Measurements from ENCODE around the gene ITSN2. TPM values are rescaled to one million over a fixed set of nuclear protein-coding genes. Genes with fewer than 3 reads are reported as not detected.

Gene ITSN2
- total and polyA plus RNA-seq, 4 donors, result 10.1 to 32.4 (median 21.6) TPM

- Histone ChIP-seq H3K4me3 (ENCODE audit: low read depth in 1 of 3, low read length in 3 of 3) (no peak overlapping the region), H3K27ac (ENCODE audit: low read depth in 1 of 2, low read length in 2 of 2) (no peak overlapping the region), H3K9me3 (ENCODE audit: control insufficient read depth in 4 of 4, low read length in 3 of 4) (no peaks in the 10 kb centered on the region), H3K9ac (ENCODE audit: low read depth in 1 of 2, low read length in 2 of 2) (no peak overlapping the region), H3K27me3 (ENCODE audit: control insufficient read depth in 4 of 4, insufficient read depth in 4 of 4, low read length in 3 of 4) (no peaks in the 10 kb centered on the region), H3K36me3 (ENCODE audit: control insufficient read depth in 4 of 4, insufficient read depth in 3 of 4, low read depth in 1 of 4, low read length in 3 of 4) (peaks cover 19 to 66% (median 35%) of the 10 kb centered on the region in 4 donors), H3K4me1 (ENCODE audit: control insufficient read depth in 4 of 4, insufficient read depth in 4 of 4, low read length in 3 of 4) (no peaks in the 10 kb centered on the region)
- DNase-seq (ENCODE audit: low spot score), result no peak
- over 99% methylated on average over 2 of the region's 2 CpGs for WGBS
- no peak for TF ChIP-seq YY1 (IDR thresholded peaks at IDR 0.05)
- TF ChIP-seq CTCF (IDR thresholded peaks at IDR 0.05; ENCODE audit: low read depth, low read length, missing input control), result no peak
- no peak for TF ChIP-seq RXRA (IDR thresholded peaks at IDR 0.05)
- no peak for TF ChIP-seq ZBTB33 (IDR thresholded peaks at IDR 0.05)
- no peak for TF ChIP-seq JUND (IDR thresholded peaks at IDR 0.05)
- TF ChIP-seq, protein P1, sequence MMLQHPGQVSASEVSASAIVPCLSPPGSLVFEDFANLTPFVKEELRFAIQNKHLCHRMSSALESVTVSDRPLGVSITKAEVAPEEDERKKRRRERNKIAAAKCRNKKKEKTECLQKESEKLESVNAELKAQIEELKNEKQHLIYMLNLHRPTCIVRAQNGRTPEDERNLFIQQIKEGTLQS (IDR thresholded peaks at IDR 0.05), result no peak
- TF ChIP-seq, protein P2, sequence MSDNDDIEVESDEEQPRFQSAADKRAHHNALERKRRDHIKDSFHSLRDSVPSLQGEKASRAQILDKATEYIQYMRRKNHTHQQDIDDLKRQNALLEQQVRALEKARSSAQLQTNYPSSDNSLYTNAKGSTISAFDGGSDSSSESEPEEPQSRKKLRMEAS (IDR thresholded peaks at IDR 0.05), result no peak
- no peak for TF ChIP-seq TAF1 (conservative IDR thresholded peaks at IDR 0.05)
- TF ChIP-seq HNF4A (conservative IDR thresholded peaks at IDR 0.05), result no peak
Observed at GRCh38 chr2:24210106-24210455, 150.3 kb downstream of the ITSN2 start.

- no peak for DNase-seq (ENCODE audit: low spot score)
- Histone ChIP-seq H3K27me3 (ENCODE audit: control insufficient read depth in 4 of 4, insufficient read depth in 4 of 4, low read length in 3 of 4) (no peaks in the 10 kb centered on the region), H3K4me3 (ENCODE audit: low read depth in 1 of 3, low read length in 3 of 3) (no peak overlapping the region), H3K4me1 (ENCODE audit: control insufficient read depth in 4 of 4, insufficient read depth in 4 of 4, low read length in 3 of 4) (no peaks in the 10 kb centered on the region), H3K27ac (ENCODE audit: low read depth in 1 of 2, low read length in 2 of 2) (no peak overlapping the region), H3K36me3 (ENCODE audit: control insufficient read depth in 4 of 4, insufficient read depth in 3 of 4, low read depth in 1 of 4, low read length in 3 of 4) (peaks cover 19 to 72% (median 37%) of the 10 kb centered on the region in 4 donors), H3K9ac (ENCODE audit: low read depth in 1 of 2, low read length in 2 of 2) (no peak overlapping the region), H3K9me3 (ENCODE audit: control insufficient read depth in 4 of 4, low read length in 3 of 4) (no peaks in the 10 kb centered on the region)
- 93% methylated on average over 17 of the region's 17 CpGs for WGBS
- TF ChIP-seq, protein P1 (IDR thresholded peaks at IDR 0.05), result no peak
- TF ChIP-seq ZBTB33 (IDR thresholded peaks at IDR 0.05), result no peak
- no peak for TF ChIP-seq EGR1 (IDR thresholded peaks at IDR 0.05; ENCODE audit: low read depth in 2 of 2)
- no peak for TF ChIP-seq HNF4A (conservative IDR thresholded peaks at IDR 0.05)
- no peak for TF ChIP-seq FOXA2 (IDR thresholded peaks at IDR 0.05)
- no peak for TF ChIP-seq YY1 (IDR thresholded peaks at IDR 0.05)
- no peak for TF ChIP-seq NR2F2 (IDR thresholded peaks at IDR 0.05)
- TF ChIP-seq CTCF (IDR thresholded peaks at IDR 0.05; ENCODE audit: low read depth, low read length, missing input control), result no peak
- TF ChIP-seq GABPA (IDR thresholded peaks at IDR 0.05 in 1 of 2, conservative IDR thresholded peaks at IDR 0.05 in 1 of 2), result no peak
- no peak for TF ChIP-seq RXRA (IDR thresholded peaks at IDR 0.05)
- no peak for TF ChIP-seq JUND (IDR thresholded peaks at IDR 0.05)
- TF ChIP-seq FOXA1 (IDR thresholded peaks at IDR 0.05), result no peak
- no peak for TF ChIP-seq HNF4G (IDR thresholded peaks at IDR 0.05)
- TF ChIP-seq, protein P2 (IDR thresholded peaks at IDR 0.05), result no peak
- TF ChIP-seq, protein P3, sequence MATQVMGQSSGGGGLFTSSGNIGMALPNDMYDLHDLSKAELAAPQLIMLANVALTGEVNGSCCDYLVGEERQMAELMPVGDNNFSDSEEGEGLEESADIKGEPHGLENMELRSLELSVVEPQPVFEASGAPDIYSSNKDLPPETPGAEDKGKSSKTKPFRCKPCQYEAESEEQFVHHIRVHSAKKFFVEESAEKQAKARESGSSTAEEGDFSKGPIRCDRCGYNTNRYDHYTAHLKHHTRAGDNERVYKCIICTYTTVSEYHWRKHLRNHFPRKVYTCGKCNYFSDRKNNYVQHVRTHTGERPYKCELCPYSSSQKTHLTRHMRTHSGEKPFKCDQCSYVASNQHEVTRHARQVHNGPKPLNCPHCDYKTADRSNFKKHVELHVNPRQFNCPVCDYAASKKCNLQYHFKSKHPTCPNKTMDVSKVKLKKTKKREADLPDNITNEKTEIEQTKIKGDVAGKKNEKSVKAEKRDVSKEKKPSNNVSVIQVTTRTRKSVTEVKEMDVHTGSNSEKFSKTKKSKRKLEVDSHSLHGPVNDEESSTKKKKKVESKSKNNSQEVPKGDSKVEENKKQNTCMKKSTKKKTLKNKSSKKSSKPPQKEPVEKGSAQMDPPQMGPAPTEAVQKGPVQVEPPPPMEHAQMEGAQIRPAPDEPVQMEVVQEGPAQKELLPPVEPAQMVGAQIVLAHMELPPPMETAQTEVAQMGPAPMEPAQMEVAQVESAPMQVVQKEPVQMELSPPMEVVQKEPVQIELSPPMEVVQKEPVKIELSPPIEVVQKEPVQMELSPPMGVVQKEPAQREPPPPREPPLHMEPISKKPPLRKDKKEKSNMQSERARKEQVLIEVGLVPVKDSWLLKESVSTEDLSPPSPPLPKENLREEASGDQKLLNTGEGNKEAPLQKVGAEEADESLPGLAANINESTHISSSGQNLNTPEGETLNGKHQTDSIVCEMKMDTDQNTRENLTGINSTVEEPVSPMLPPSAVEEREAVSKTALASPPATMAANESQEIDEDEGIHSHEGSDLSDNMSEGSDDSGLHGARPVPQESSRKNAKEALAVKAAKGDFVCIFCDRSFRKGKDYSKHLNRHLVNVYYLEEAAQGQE (IDR thresholded peaks at IDR 0.05), result no peak
- no peak for TF ChIP-seq SP1 (IDR thresholded peaks at IDR 0.05)
- no peak for TF ChIP-seq RAD21 (IDR thresholded peaks at IDR 0.05)
Observed at GRCh38 chr2:24209389-24210105, 150.8 kb downstream of the ITSN2 start.
